ENCODE measurements around the gene INPP5A. TPM values are rescaled to one million over a fixed set of nuclear protein-coding genes. Genes with fewer than 3 reads are reported as not detected.

INPP5A gene
- total and polyA plus RNA-seq, 2 of the 13 experiments (the other 11 are each of a cell fraction or from before 2014, with no cell fraction given): 17.5 to 37.9 TPM

GRCh38 chr10:132546567-132547420 is 9.2 kb downstream of the INPP5A start:
- 88% methylated on average over 14 of the region's 26 CpGs for WGBS (ENCODE audit: low lambda C conversion rate)
- peaks cover 55% of the 10 kb centered on the region for H3K79me2 ChIP-seq (ENCODE audit: insufficient read depth, low read length)

More at GRCh38 chr10:132546567-132547420, 9.2 kb downstream of the INPP5A start:
- no peaks in the 10 kb centered on the region for H3K27me3 ChIP-seq (ENCODE audit: control insufficient read depth in 1 of 2, insufficient read depth in 2 of 2, low read length in 2 of 2)
- POLR2A ChIA-PET: no interaction called here
- CTCF ChIA-PET (ENCODE audit: low intra/inter-chr PET ratio, low total read pairs): no interaction called here
- H3K9me3 ChIP-seq (ENCODE audit: low read length): no peaks in the 10 kb centered on the region
- no peak overlapping the region for H3K4me2 ChIP-seq (ENCODE audit: low read depth, low read length)
- no TSS peak for BruUV-seq (replicated peaks)
- H3K36me3 ChIP-seq (replicated peaks in 1 of 2; ENCODE audit: control insufficient read depth in 1 of 2, insufficient read depth in 2 of 2, low read length in 2 of 2): no peaks in the 10 kb centered on the region
- peaks cover 16% of the 10 kb centered on the region; the same call in 1 of the 2 replicates for H4K20me1 ChIP-seq (ENCODE audit: insufficient read depth, low read length)
- in situ Hi-C loops (cut with HindIII; ENCODE audit: extremely low pct_ligation_motif_present, low pct_unique_long_range_greater_than_20kb): no loop called here
- no peak for FAIRE-seq
- intact Hi-C loops (cut with micrococcal nuclease; ENCODE audit: unreplicated experiment): no loop called here
- H3K27ac ChIP-seq (ENCODE audit: extremely low read length, insufficient read depth, low read length): no peak overlapping the region
- TF ChIP-seq CTCF (CRISPR knock-in tag; IDR thresholded peaks at IDR 0.05): no peak
- no peak for TF ChIP-seq GPN1 (CRISPR knock-in tag; IDR thresholded peaks at IDR 0.05; ENCODE audit: borderline replicate concordance)
- 0 out of 2 replicates have a peak, but pooled peaks have one; percentile 14 for TF ChIP-seq ZNF687 (CRISPR knock-in tag; IDR thresholded peaks at IDR 0.05)
- no peak overlapping the region for H3K4me3 ChIP-seq (replicated peaks in 1 of 3; ENCODE audit: insufficient read depth in 1 of 3, low read depth in 2 of 3, low read length in 3 of 3)
- H3K9ac ChIP-seq (ENCODE audit: insufficient read depth, low read depth, low read length): no peak overlapping the region
- ATAC-seq: no peak; the same call in 2 of the 3 replicates
- H3K4me1 ChIP-seq (ENCODE audit: insufficient read depth, low read length): peaks cover 36% of the 10 kb centered on the region
- DNase-seq (ENCODE audit: low spot score): no peak
- H2AFZ ChIP-seq (ENCODE audit: low read length): no peak overlapping the region

Measured in HepG2 (cell line).